ENCODE data around the gene AVPI1.

GRCh38 chr10:97707134-97707861 lies 20.3 kb upstream of the AVPI1 start:
- no peak for TF ChIP-seq CTCF (IDR thresholded peaks at IDR 0.05; ENCODE audit: low read depth, low read length)
- no peak for TF ChIP-seq EZH2phosphoT487 (IDR thresholded peaks at IDR 0.05; ENCODE audit: low read depth)

Data from OCI-LY3 (cell line).